GM21825 (cell line): ENCODE measurements around the gene CALB2.

Experiments used
- ATAC-seq: cut with Tn5 transposase; IDR thresholded peaks from one replicate; pipeline ENCODE4 v1.9.1; 2021; ENCODE audit warnings: mild to moderate bottlenecking, moderate library complexity; ENCODE audit not compliant: unreplicated experiment

Gene CALB2

DNA sequence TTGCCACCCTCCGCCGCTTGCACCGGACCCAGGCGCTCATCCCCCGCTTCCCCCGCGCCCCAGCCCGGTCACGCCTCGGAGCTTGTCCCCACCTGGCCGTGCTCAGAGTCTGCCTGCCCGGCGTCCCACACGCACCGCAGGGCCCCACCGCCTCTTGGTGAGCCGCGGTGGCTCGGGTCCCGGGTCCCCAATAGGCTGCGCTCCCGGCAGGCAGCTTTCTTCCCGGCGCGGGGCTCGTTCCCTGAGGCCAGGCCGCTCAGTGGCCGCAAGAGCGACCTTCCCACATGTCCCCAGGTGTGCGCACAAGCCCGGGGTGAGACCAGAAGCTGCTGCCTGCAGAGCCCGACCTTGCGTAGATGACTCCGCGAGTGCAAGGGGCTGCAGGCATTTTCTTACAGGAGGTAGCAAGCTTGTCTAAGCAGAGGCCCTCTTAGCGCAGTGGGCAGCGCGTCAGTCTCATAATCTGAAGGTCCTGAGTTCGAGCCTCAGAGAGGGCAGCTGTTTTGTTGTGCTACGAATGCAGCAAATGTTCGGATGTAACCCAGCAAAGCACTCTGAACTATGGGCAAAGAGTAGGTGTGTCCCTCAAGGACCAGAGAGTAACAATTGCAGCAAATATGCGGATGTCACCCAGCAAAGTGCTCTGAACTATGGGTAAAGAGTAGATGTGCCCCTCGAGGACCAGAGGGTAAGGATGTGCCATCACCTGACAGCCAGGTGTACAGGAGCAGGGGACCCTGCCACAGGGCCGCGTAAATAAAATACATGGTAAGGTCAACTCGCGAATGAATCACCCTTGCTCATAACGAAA, 67.8 kb downstream of the CALB2 start:
- no peak for ATAC-seq

DNA sequence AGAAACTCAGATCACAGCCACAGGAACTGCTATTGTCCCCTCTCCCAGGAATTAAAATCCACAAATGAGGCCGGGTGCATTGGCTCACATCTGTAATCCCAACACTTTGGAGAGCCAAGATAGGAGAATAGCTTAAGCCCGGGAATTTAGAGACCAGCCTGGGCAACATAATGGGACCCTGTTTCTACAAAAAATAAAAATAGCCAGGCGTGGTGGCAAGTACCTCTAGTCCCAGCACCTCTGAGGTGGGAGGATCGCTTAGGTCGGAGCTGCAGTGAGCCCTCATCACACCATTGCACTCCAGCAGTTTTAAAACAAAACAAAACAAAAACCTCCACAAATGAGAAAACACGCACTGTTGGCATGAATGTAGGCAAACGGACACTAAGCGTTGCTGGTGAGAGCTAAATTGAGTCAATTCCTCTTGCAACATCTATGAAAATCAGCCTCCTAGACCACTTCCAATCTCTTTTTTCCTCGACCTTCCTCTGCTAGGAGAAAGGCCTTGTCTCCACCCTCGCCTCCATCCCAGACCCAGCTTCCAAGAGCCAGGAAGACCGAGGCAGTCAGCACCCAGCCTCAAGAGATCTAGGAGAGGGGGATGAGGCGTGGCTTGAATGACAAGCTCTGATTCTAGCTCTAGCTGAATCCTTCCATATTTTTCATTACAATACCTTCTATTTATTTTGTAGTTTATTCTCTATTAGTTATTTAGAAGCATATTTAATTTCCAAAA, 68.5 kb downstream of the CALB2 start:
- ATAC-seq: no peak

- no peak for ATAC-seq
Measured at GRCh38 chr16:71428385-71428784, 69.9 kb downstream of the CALB2 start.

GRCh38 chr16:71428883-71429282, 70.4 kb downstream of the CALB2 start:
- no peak for ATAC-seq

- no peak for ATAC-seq
Measured at GRCh38 chr16:71429581-71429980, 71.1 kb downstream of the CALB2 start.

GRCh38 chr16:71430744-71431143, 72.2 kb downstream of the CALB2 start:
- no peak for ATAC-seq

- ATAC-seq: no peak
Measured at GRCh38 chr16:71431176-71431575, 72.7 kb downstream of the CALB2 start.

GRCh38 chr16:71431991-71432390, 73.5 kb downstream of the CALB2 start:
- no peak for ATAC-seq

DNA sequence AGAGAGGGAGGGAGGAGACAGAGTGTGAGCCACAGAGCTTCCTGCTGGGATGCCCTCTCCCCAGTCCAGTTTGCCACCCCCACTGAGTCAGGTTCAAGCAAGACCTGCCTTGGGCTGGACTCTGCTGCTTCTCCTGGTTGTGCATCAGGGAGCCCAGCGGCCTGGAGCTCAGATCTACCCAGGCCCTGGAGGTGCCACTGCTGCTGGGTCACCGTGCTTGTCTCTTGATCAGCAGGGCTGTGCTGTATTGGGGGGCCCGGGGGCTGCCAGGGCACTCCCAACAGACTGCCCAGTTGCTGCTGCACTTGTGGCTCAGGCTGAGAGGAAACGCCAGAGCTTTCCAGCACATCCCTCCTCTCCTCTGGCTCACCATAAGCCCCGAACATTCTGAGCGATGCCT, 74.4 kb downstream of the CALB2 start:
- no peak for ATAC-seq

DNA sequence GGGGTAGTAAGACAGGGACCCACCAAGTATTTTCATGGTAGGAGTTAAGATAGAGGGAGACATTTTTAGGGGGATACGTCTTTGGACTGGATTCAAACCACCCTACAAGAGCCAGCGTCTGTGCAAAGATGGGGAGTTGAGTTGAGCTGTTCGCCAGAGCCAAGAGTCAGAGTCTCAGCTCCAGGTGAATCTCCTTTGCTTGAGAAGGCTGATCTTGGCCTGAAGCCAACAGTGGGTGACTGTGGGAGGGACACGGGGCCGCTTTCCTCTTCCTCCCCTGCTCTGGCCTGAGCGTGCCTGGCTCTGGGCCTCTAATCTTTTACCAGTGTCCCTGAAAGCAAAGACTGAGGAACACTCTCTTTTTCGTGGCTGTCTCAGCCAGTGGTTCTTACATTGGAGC, 78.0 kb downstream of the CALB2 start:
- no peak for ATAC-seq

GRCh38 chr16:71439523-71439922, 81.0 kb downstream of the CALB2 start:
- no peak for ATAC-seq
